A549 (cell line): ENCODE measurements around the gene SERTAD2. TPM values are rescaled to one million over a fixed set of nuclear protein-coding genes. Genes with fewer than 3 reads are reported as not detected.

Experiments used
- ATAC-seq, 2 experiments: fragments of 200-7000 bp in 1 of 2; fragments of >200 bp in 1 of 2; cut with Nextera tagmentation in 1 of 2; cut with Tn5 transposase in 1 of 2; 3 replicates each; pipeline versions ENCODE4 v1.8.0 to v1.9.1; 2018 to 2020; ENCODE audit warnings: mild to moderate bottlenecking in 1 of 2, moderate library complexity in 1 of 2
- CTCF ChIA-PET: fragments of 300-600 bp; sonication (Branson Sonifier 250); formaldehyde crosslinking; extraction: SDS; loops from one replicate; lab custom pipeline; 2021; ENCODE audit warnings: antibody characterized with exemption, inconsistent platforms; lab: Yijun Ruan, JAX
- POLR2A ChIA-PET: fragments of 350-600 bp; formaldehyde crosslinking; extraction: SDS; loops from one replicate; lab custom pipeline; 2021; ENCODE audit warnings: antibody characterized with exemption, inconsistent platforms; lab: Yijun Ruan, JAX
- DNase-seq, 2 experiments: peaks; one replicate each; pipeline versions ENCODE4 v3.0.0 to v3.0.0-alpha.2; 2011 to 2016; ENCODE audit warnings: low read depth in 1 of 2, low spot score in 1 of 2
- FAIRE-seq: peaks from 2 replicates; lab custom pipeline; 2011; peaks lifted over from hg19 to GRCh38; lab: Jason Lieb, UNC
- H3K27ac ChIP-seq, 2 experiments: fragments of >200 bp; sonication (Bioruptor Twin); formaldehyde crosslinking; 3 replicates each; pipeline ENCODE4 v1.5.1; 2016 to 2017
- H3K4me1 ChIP-seq: fragments of >200 bp; sonication (Bioruptor Twin); formaldehyde crosslinking; 3 replicates; pipeline ENCODE4 v1.6.1; 2016
- H3K4me2 ChIP-seq: fragments of >200 bp; sonication (Bioruptor Twin); formaldehyde crosslinking; 3 replicates; pipeline ENCODE4 v1.6.1; 2016
- H3K4me3 ChIP-seq: fragments of >200 bp; sonication (Bioruptor Twin); formaldehyde crosslinking; 3 replicates; pipeline ENCODE4 v1.5.1; 2016
- H3K9me3 ChIP-seq: fragments of >200 bp; sonication (Bioruptor Twin); formaldehyde crosslinking; 3 replicates; pipeline ENCODE4 v1.6.1; 2016
- CBX2 ChIP-seq: fragments of 200-600 bp; sonication (generic); IDR thresholded peaks from 2 replicates; pipeline ENCODE4 v1.6.1; 2016; ENCODE audit warnings: low read depth, mild to moderate bottlenecking, borderline replicate concordance
- CBX8 ChIP-seq: fragments of 200-600 bp; sonication (generic); IDR thresholded peaks from 2 replicates; pipeline ENCODE4 v1.6.1; 2016
- CHD2 ChIP-seq: fragments of 150-350 bp; IDR thresholded peaks from 2 replicates; pipeline ENCODE4 v1.6.1; 2014; ENCODE audit warnings: low read length; ENCODE audit not compliant: partially characterized antibody
- CHD4 ChIP-seq: fragments of 200-600 bp; sonication (generic); IDR thresholded peaks from 2 replicates; pipeline ENCODE4 v1.6.1; 2016; ENCODE audit warnings: antibody characterized with exemption, mild to moderate bottlenecking, borderline replicate concordance
- EHF ChIP-seq: fragments of 250-450 bp; sonication (Bioruptor Pico); IDR thresholded peaks from 2 replicates; pipeline ENCODE4 v1.5.0; 2020; ENCODE audit warnings: mild to moderate bottlenecking
- EP300 ChIP-seq, 2 experiments: fragments of >200 bp; sonication (Bioruptor Twin); formaldehyde crosslinking; IDR thresholded peaks; 2 replicates in 1 of 2; 3 replicates in 1 of 2; pipeline ENCODE4 v1.6.1; 2016 to 2017
- ESRRA ChIP-seq: fragments of 150-350 bp; IDR thresholded peaks from 2 replicates; pipeline ENCODE4 v1.6.1; 2014; ENCODE audit warnings: mild to moderate bottlenecking, low read length, borderline replicate concordance
- FOXS1 ChIP-seq: fragments of 250-450 bp; sonication (Bioruptor Pico); IDR thresholded peaks from 2 replicates; pipeline ENCODE4 v1.5.0; 2020; ENCODE audit warnings: mild to moderate bottlenecking, moderate library complexity
- HDAC2 ChIP-seq: fragments of 200-600 bp; sonication (generic); IDR thresholded peaks from 2 replicates; pipeline ENCODE4 v1.6.1; 2016
- HEYL ChIP-seq: fragments of 250-450 bp; sonication (Bioruptor Pico); IDR thresholded peaks from 2 replicates; pipeline ENCODE4 v1.8.0; 2021; ENCODE audit warnings: mild to moderate bottlenecking, moderate library complexity
- HOXA7 ChIP-seq: fragments of 250-450 bp; sonication (Bioruptor Pico); IDR thresholded peaks from 2 replicates; pipeline ENCODE4 v1.5.0; 2020; ENCODE audit warnings: mild to moderate bottlenecking, moderate library complexity
- HOXB5 ChIP-seq: fragments of 250-450 bp; sonication (Bioruptor Pico); IDR thresholded peaks from 2 replicates; pipeline ENCODE4 v1.5.0; 2020; ENCODE audit warnings: mild to moderate bottlenecking, moderate library complexity
- KDM1A ChIP-seq: fragments of 200-600 bp; sonication (generic); IDR thresholded peaks from 2 replicates; pipeline ENCODE4 v1.6.1; 2016; ENCODE audit warnings: low read depth, mild to moderate bottlenecking
- KDM5A ChIP-seq: fragments of 200-600 bp; sonication (generic); IDR thresholded peaks from 2 replicates; pipeline ENCODE4 v1.6.1; 2016; ENCODE audit warnings: antibody characterized with exemption, mild to moderate bottlenecking
- MYC ChIP-seq: IDR thresholded peaks from 2 replicates; pipeline ENCODE4 v1.6.1; 2012; ENCODE audit warnings: mild to moderate bottlenecking, inconsistent platforms, low read length, improper control_type of control experiment, borderline replicate concordance
- NPAS2 ChIP-seq: fragments of 250-450 bp; sonication (Bioruptor Pico); IDR thresholded peaks from 2 replicates; pipeline ENCODE4 v1.8.0; 2022; ENCODE audit warnings: mild to moderate bottlenecking, moderate library complexity, borderline replicate concordance
- PHF8 ChIP-seq: fragments of 200-600 bp; sonication (generic); IDR thresholded peaks from 2 replicates; pipeline ENCODE4 v1.6.1; 2016; ENCODE audit warnings: low read depth, mild to moderate bottlenecking, antibody characterized with exemption, moderate library complexity, borderline replicate concordance
- POLR2AphosphoS2 ChIP-seq: conservative IDR thresholded peaks from 2 replicates; pipeline ENCODE4 v1.6.1; 2012; ENCODE audit warnings: low read length, improper control_type of control experiment, inconsistent platforms
- RAD21 ChIP-seq, 2 experiments: fragments of >200 bp in 1 of 2; sonication (Bioruptor Twin) in 1 of 2; formaldehyde crosslinking in 1 of 2; IDR thresholded peaks in 1 of 2; conservative IDR thresholded peaks in 1 of 2; 2 replicates in 1 of 2; 3 replicates in 1 of 2; pipeline ENCODE4 v1.6.1; 2012 to 2018; ENCODE audit warnings: inconsistent platforms in 1 of 2
- RARB ChIP-seq: fragments of 250-450 bp; sonication (Bioruptor Pico); IDR thresholded peaks from 2 replicates; pipeline ENCODE4 v1.8.0; 2021; ENCODE audit warnings: mild to moderate bottlenecking, moderate library complexity
- RFX5 ChIP-seq: fragments of 450-650 bp; IDR thresholded peaks from 2 replicates; pipeline ENCODE4 v1.7.1; 2014; ENCODE audit warnings: antibody characterized with exemption, mild to moderate bottlenecking, moderate library complexity
- RNF2 ChIP-seq: fragments of 200-600 bp; sonication (generic); IDR thresholded peaks from 2 replicates; pipeline ENCODE4 v1.6.1; 2016; ENCODE audit warnings: low read depth, mild to moderate bottlenecking, antibody characterized with exemption, moderate library complexity, borderline replicate concordance
- TFCP2L1 ChIP-seq: fragments of 250-450 bp; sonication (Bioruptor Pico); IDR thresholded peaks from 2 replicates; pipeline ENCODE4 v1.5.0; 2021; ENCODE audit warnings: mild to moderate bottlenecking
- TP53 ChIP-seq: fragments of 250-450 bp; sonication (Bioruptor Pico); IDR thresholded peaks from 2 replicates; pipeline ENCODE4 v1.5.0; 2021; ENCODE audit warnings: mild to moderate bottlenecking, moderate library complexity
- WGBS: methylation state at CpG from one replicate; pipeline ENCODE4 v1.1.6; 2017; ENCODE audit errors: missing lambda C conversion rate; 5-methylcytosine and 5-hydroxymethylcytosine counted together
- polyA plus RNA-seq, 4 experiments: library from polyadenylated mRNA; depleted of rRNA in 3 of 4; stranded (reverse); fragments of >200 nt; fragmentation: RNase III in 1 of 4; extraction: RNeasy Plus Mini Kit Qiagen cat#74134 plus additional on column Dnase treatment in 1 of 4; gene quantifications; 2 replicates in 3 of 4; 3 replicates in 1 of 4; pipeline ENCODE4 v1.2.3, GENCODE V29; 2011 to 2017
- TF ChIP-seq, protein P1 (sequence below): fragments of 150-350 bp; IDR thresholded peaks from 2 replicates; pipeline ENCODE4 v1.6.1; 2014; ENCODE audit warnings: low read depth, mild to moderate bottlenecking, low read length
- TF ChIP-seq, protein P2 (sequence below): IDR thresholded peaks from 2 replicates; pipeline ENCODE4 v1.6.1; 2012; ENCODE audit warnings: low read depth, borderline replicate concordance
- TF ChIP-seq, protein P3 (sequence below): fragments of 250-450 bp; sonication (Bioruptor Pico); IDR thresholded peaks from 2 replicates; pipeline ENCODE4 v1.5.0; 2021; ENCODE audit warnings: mild to moderate bottlenecking, moderate library complexity, borderline replicate concordance
- TF ChIP-seq, protein P4 (sequence below): fragments of 200-600 bp; sonication (generic); IDR thresholded peaks from 2 replicates; pipeline ENCODE4 v1.6.1; 2016; ENCODE audit warnings: antibody characterized with exemption, mild to moderate bottlenecking, moderate library complexity

Gene SERTAD2
- polyA plus RNA-seq, 2 of the 4 experiments (the other 2 are of a cell fraction) = 11.8 TPM

DNA sequence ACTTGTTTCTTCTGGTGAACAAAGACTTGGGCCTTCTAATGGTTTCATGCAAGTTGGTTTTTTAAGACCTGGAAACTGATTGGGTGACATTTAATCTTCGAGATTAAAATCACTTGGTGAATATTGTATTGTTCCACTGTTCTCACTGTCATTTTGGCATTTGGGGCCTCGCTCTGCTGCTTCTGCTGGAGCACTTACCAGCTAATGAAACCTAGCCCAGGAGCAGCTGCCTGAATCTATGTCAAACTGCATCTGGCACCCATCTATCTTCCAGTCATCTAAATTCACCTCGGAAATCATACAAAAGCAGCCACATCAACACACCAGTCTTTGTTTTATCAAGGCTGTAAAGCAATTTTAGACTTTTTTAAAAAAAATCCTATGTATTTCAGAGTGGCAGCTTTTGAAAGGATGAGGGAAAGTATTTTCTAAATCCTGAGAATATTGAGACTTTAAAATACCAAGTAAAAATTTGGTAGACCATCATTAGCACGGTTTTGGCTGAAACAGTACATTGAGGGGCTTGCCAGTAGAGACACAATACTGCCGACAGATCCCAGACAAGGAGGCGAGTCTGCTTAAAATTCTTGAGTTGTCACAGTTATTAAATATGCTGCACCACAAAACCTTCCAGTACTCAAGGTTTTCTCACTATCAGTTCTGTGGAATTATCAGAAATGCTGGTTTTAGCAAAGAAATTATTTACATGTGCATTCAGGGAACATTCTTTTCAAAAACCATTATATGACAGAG, 26.1 kb upstream of the SERTAD2 start (continued):
- TF ChIP-seq, protein P1, sequence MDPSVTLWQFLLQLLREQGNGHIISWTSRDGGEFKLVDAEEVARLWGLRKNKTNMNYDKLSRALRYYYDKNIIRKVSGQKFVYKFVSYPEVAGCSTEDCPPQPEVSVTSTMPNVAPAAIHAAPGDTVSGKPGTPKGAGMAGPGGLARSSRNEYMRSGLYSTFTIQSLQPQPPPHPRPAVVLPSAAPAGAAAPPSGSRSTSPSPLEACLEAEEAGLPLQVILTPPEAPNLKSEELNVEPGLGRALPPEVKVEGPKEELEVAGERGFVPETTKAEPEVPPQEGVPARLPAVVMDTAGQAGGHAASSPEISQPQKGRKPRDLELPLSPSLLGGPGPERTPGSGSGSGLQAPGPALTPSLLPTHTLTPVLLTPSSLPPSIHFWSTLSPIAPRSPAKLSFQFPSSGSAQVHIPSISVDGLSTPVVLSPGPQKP = no peak
- TF ChIP-seq CBX2 (no peak), NPAS2 (no peak), EP300 (IDR thresholded peaks at IDR 0.05) (no peak)

DNA sequence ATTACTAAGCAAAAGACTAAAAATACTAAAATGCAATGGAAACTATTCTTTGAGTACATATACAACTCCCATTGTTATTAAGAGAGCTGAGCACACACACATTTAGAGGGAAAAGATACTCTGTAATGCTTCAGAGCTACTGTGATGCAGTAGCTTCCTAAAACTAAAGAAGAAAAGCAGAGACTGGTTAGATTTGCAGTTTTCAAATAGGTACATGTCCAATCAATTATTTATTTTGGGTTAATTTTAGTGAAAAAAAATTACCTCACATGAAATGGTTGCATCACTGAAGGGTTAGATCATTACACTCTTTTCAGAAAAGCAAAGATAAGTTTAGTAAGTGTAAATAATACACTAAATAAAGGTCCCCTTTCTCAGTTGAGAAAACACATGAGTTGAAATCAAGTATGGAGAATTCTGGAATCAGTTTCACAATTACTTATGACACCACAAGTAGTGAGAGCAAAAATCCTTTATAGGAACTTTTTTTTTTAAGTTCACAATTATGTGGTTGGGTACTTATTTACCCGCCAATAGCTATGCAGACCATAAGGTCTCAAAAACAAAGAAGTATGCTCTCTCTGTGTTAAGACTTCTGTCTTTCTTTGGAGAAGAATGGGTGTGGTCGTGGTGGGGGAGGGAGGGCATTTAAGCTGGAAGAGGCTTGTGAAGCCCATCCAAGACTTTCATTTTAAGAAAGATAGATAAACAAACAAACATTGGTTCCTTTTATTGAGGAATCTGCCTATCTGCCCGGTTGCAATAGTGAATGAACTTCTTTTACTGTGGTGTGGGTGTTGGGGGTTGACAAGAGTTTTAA, 25.3 kb upstream of the SERTAD2 start:
- Histone ChIP-seq H3K27ac (no peak overlapping the region), H3K9me3 (no peaks in the 10 kb centered on the region), H3K4me3 (no peak overlapping the region), H3K4me2 (no peak overlapping the region), H3K4me1 (peaks cover 14% of the 10 kb centered on the region)
- ChIA-PET POLR2A (interaction anchor here (2.4 kb wide), 1 partner anchor 25 kb away, joined by 12 read pairs; the partner anchor contains the start of gene SERTAD2), CTCF (interaction anchor here (0.9 to 1.8 kb wide), 6 partner anchors 9 to 191 kb away, joined by 3 to 6 read pairs (median 4); partner anchors contain the start of gene SERTAD2)
- DNase-seq (no peak), FAIRE-seq (no peak), ATAC-seq (no peak)
- WGBS = 36% methylated on average over 3 of the region's 3 CpGs
- no peak for TF ChIP-seq HEYL (CRISPR knock-in tag)
- TF ChIP-seq KDM5A = no peak
- TF ChIP-seq HOXB5 (CRISPR knock-in tag) = no peak
- no peak for TF ChIP-seq RNF2
- TF ChIP-seq, protein P2, sequence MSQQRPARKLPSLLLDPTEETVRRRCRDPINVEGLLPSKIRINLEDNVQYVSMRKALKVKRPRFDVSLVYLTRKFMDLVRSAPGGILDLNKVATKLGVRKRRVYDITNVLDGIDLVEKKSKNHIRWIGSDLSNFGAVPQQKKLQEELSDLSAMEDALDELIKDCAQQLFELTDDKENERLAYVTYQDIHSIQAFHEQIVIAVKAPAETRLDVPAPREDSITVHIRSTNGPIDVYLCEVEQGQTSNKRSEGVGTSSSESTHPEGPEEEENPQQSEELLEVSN = no peak
- TF ChIP-seq RFX5 = no peak
- no peak for TF ChIP-seq EP300 (IDR thresholded peaks at IDR 0.05)
- no peak for TF ChIP-seq TFCP2L1 (CRISPR knock-in tag)
- no peak for TF ChIP-seq CBX2
- TF ChIP-seq TP53 (CRISPR knock-in tag) = no peak
- TF ChIP-seq EHF (CRISPR knock-in tag) = no peak
- no peak for TF ChIP-seq RARB (CRISPR knock-in tag)
- no peak for TF ChIP-seq CHD2
- TF ChIP-seq CBX8 = no peak
- TF ChIP-seq ESRRA = no peak
- no peak for TF ChIP-seq POLR2AphosphoS2
- no peak for TF ChIP-seq KDM1A
- TF ChIP-seq MYC = no peak
- TF ChIP-seq RAD21 (conservative IDR thresholded peaks at IDR 0.05 in 1 of 2, IDR thresholded peaks at IDR 0.05 in 1 of 2) = no peak

DNA sequence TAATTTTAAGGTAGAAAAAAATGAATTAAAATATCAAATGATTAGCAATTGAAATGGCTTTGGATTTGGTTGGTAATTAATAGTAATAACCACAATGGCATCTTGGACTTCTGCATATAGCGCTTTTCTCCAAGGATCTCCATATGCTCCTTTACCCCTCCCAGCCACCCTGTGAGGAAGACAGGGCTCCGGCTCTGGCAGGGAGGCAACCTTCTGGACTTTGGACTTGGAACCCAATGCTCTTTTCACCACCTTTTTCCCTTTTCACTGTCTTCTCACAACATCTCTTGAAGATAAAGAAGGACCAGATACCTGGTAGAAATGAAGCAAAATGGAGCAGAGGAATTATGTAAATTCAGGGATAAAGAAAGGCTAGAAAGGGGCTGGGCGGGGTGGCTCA, 23.8 kb upstream of the SERTAD2 start:
- Histone ChIP-seq H3K27ac (no peak overlapping the region), H3K4me3 (no peak overlapping the region), H3K9me3 (no peaks in the 10 kb centered on the region), H3K4me1 (peaks cover 14% of the 10 kb centered on the region), H3K4me2 (no peak overlapping the region)
- ChIA-PET POLR2A (no interaction called here), CTCF (interaction anchor here (1.6 to 2.5 kb wide), 3 partner anchors 14 to 22 kb away, joined by 4 to 6 read pairs (median 5); no protein-coding TSS in a partner anchor)
- ATAC-seq = no peak
- DNase-seq = no peak
- no peak for FAIRE-seq
- WGBS = 81% methylated on average over 3 of the region's 3 CpGs
- TF ChIP-seq, protein P3, sequence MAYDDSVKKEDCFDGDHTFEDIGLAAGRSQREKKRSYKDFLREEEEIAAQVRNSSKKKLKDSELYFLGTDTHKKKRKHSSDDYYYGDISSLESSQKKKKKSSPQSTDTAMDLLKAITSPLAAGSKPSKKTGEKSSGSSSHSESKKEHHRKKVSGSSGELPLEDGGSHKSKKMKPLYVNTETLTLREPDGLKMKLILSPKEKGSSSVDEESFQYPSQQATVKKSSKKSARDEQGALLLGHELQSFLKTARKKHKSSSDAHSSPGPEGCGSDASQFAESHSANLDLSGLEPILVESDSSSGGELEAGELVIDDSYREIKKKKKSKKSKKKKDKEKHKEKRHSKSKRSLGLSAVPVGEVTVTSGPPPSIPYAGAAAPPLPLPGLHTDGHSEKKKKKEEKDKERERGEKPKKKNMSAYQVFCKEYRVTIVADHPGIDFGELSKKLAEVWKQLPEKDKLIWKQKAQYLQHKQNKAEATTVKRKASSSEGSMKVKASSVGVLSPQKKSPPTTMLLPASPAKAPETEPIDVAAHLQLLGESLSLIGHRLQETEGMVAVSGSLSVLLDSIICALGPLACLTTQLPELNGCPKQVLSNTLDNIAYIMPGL (CRISPR knock-in tag) = no peak
- TF ChIP-seq, protein P4, sequence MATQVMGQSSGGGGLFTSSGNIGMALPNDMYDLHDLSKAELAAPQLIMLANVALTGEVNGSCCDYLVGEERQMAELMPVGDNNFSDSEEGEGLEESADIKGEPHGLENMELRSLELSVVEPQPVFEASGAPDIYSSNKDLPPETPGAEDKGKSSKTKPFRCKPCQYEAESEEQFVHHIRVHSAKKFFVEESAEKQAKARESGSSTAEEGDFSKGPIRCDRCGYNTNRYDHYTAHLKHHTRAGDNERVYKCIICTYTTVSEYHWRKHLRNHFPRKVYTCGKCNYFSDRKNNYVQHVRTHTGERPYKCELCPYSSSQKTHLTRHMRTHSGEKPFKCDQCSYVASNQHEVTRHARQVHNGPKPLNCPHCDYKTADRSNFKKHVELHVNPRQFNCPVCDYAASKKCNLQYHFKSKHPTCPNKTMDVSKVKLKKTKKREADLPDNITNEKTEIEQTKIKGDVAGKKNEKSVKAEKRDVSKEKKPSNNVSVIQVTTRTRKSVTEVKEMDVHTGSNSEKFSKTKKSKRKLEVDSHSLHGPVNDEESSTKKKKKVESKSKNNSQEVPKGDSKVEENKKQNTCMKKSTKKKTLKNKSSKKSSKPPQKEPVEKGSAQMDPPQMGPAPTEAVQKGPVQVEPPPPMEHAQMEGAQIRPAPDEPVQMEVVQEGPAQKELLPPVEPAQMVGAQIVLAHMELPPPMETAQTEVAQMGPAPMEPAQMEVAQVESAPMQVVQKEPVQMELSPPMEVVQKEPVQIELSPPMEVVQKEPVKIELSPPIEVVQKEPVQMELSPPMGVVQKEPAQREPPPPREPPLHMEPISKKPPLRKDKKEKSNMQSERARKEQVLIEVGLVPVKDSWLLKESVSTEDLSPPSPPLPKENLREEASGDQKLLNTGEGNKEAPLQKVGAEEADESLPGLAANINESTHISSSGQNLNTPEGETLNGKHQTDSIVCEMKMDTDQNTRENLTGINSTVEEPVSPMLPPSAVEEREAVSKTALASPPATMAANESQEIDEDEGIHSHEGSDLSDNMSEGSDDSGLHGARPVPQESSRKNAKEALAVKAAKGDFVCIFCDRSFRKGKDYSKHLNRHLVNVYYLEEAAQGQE = no peak
- TF ChIP-seq FOXS1 (CRISPR knock-in tag) (no peak), HDAC2 (no peak), CHD4 (no peak), PHF8 (no peak), HOXA7 (CRISPR knock-in tag) (no peak)
